MG63 (cell line): Measurements from ENCODE around the gene RIN3. TPM values are rescaled to one million over a fixed set of nuclear protein-coding genes. Genes with fewer than 3 reads are reported as not detected.
"Not testable (repeated sequence)": the region's sequence is repeated elsewhere in the genome, so short reads cannot be mapped to it uniquely, and the experiment has no call there.

Source experiments
- DNase-seq: peaks from one replicate; pipeline ENCODE4 v3.0.0-alpha.2; 2020
- H3K27me3 ChIP-seq: fragments of 250-450 bp; sonication (Bioruptor Pico); 2 replicates; pipeline ENCODE4 v1.5.1; 2020; ENCODE audit warnings: mild to moderate bottlenecking, moderate library complexity
- H3K36me3 ChIP-seq: fragments of 250-450 bp; sonication (Bioruptor Pico); 2 replicates; pipeline ENCODE4 v1.5.1; 2020; ENCODE audit warnings: mild to moderate bottlenecking, moderate library complexity
- H3K4me3 ChIP-seq: fragments of 250-450 bp; sonication (Bioruptor Pico); 2 replicates; pipeline ENCODE4 v1.5.1; 2020; ENCODE audit warnings: mild to moderate bottlenecking, moderate library complexity
- H3K9me3 ChIP-seq: fragments of 250-450 bp; sonication (Bioruptor Pico); 2 replicates; pipeline ENCODE4 v1.5.1; 2020; ENCODE audit warnings: mild to moderate bottlenecking, moderate library complexity
- total RNA-seq: library from RNA; depleted of rRNA; stranded (reverse); fragments of >200 nt; shearing (Covaris generic); gene quantifications from 2 replicates; pipeline ENCODE4 v1.2.3, GENCODE V29; 2014; ENCODE audit warnings: low replicate concordance

RIN3 gene
- total RNA-seq, 1 experiment from 2014 or later: 1.4 TPM

DNA sequence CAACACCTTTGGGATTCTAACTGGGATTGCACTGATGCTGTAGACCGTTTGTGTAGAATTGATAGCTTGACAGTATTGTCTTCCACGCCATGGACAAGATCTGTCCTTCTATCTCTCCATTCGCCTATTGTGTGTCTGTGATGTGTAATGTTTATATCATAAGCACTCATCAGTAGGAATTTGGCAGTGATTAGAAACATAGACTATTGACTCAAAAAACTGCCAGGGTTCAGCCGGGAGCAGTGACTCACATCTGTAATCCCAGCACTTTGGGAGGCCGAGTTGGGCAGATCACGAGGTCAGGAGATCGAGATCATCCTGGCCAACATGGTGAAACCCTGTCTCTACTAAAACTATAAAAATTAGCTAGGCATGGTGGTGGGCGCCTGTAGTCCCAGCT is 22.6 kb downstream of the RIN3 start:
- DNase-seq: peak; percentile 80
- not testable (repeated sequence) for H3K9me3 ChIP-seq, H3K36me3 ChIP-seq, H3K27me3 ChIP-seq, H3K4me3 ChIP-seq

DNA sequence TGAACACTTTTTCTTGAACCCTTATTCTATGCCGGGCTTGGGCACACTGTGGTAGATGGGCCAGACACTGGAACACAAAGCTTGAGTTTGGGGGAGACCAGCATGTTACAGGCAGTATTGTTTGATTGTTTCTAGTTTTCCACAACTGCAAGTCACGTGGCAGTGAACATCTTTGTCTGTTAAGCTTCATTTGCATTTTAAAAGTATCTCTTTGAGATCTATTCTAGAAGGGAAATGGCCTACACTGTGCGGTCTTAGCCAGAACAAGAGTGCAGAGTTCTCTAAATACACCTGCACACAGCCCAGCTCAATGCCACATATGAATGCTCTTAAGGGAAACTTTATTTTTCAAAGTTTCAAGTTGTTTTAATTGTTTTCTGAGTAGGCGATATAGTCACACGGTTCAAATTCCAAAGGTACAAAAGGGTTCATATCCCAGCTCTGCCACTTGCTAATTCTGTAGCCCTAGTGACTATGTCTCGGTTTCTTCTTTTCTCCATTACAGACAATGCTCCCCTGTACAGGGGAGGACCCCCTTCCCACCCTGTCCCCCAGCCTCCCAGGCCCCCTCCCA is 24.9 kb downstream of the RIN3 start:
- Histone ChIP-seq H3K27me3 (no peaks in the 10 kb centered on the region), H3K36me3 (no peaks in the 10 kb centered on the region), H3K9me3 (no peaks in the 10 kb centered on the region), H3K4me3 (no peak overlapping the region)
- DNase-seq: no peak

DNA sequence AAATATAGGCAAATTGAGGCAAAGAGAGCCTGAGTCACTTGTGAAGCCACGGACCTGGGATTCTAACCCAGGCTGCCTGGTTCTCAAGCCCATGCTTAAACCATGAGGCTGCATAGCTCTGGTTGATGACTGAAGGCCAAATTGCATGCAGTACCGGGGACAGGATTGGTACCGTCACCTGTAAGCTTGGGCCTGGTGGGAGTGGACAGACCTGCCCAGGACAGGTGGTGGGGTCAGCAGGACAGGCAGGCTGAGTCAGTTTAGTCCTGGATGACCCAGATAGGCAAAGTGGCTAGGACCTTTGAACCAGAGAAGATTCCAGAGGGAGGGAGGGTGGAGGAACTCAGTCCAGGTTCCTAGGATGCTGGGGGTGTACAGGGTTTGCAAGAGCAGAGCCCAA is 25.8 kb downstream of the RIN3 start:
- no peaks in the 10 kb centered on the region for H3K9me3 ChIP-seq
- H3K36me3 ChIP-seq: no peaks in the 10 kb centered on the region
- H3K4me3 ChIP-seq: no peak overlapping the region
- H3K27me3 ChIP-seq: no peaks in the 10 kb centered on the region
- DNase-seq: no peak

DNA sequence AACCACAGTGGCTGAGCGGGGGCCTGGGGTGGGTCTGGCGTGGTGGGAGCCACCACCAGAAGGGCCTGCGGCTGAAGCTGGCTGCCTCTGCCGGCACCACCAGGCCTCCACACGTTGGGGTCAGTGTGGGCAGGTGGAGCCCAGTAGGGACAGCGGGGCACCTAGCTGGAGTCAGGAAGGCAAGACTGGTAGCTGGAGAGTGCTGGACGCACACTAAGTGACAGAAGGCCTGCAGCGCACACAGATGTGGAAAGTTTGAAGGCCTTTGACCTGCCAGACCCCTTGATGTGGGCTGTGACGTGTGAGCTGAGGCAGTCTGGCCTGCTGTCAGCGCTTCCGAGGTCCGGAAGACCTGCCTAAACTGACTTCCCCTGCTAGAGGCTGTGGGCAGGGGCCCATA is 26.3 kb downstream of the RIN3 start:
- H3K27me3 ChIP-seq: no peaks in the 10 kb centered on the region
- H3K4me3 ChIP-seq: no peak overlapping the region
- H3K9me3 ChIP-seq: no peaks in the 10 kb centered on the region
- DNase-seq: no peak
- H3K36me3 ChIP-seq: no peaks in the 10 kb centered on the region

GRCh38 chr14:92540472-92541048 is 27.0 kb downstream of the RIN3 start:
- no peaks in the 10 kb centered on the region for H3K27me3 ChIP-seq
- no peak overlapping the region for H3K4me3 ChIP-seq
- DNase-seq: peak; percentile 94

GRCh38 chr14:92542766-92543554 is 29.4 kb downstream of the RIN3 start:
- H3K36me3 ChIP-seq: no peaks in the 10 kb centered on the region
- H3K4me3 ChIP-seq: no peak overlapping the region
- DNase-seq: no peak
- H3K9me3 ChIP-seq: no peaks in the 10 kb centered on the region
- H3K27me3 ChIP-seq: no peaks in the 10 kb centered on the region

More at GRCh38 chr14:92540472-92541048, 27.0 kb downstream of the RIN3 start:
- no peaks in the 10 kb centered on the region for H3K9me3 ChIP-seq
- H3K36me3 ChIP-seq: no peaks in the 10 kb centered on the region

DNA sequence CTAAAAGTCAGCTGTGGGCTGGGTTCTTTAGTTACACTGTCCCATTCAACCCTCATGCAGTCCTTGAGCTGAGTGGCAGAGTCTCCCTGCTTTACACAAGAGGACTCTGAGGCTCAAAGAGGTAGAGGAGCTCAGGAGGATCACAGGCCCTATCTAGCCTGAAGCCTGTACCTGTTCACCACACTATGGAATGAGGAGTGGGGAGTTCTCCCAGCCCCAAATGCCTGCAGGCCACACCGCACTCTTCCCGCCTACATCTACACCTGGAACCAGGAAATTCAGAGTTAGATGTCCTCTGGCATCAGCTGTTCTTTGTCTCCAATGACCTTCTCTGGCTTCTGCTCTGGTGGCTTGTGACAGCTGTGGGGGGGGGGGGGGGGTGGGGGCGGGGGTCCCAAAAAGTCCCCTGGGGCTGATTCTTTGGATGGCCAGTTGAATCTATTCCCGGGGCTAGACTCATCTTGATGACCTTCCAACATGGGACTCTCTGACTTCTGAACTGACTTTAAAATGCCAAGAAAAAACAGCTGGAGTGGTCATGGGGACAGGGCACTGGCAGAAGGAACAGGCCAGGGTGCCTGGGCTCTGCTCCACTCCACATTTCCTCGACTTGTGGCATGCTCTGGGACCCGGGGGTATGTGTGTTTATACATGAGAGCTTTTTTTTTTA is 30.6 kb downstream of the RIN3 start:
- Histone ChIP-seq H3K4me3 (no peak overlapping the region), H3K9me3 (no peaks in the 10 kb centered on the region), H3K36me3 (no peaks in the 10 kb centered on the region), H3K27me3 (no peaks in the 10 kb centered on the region)
- no peak for DNase-seq

GRCh38 chr14:92546347-92547053 is 32.9 kb downstream of the RIN3 start:
- Histone ChIP-seq H3K4me3 (no peak overlapping the region), H3K27me3 (no peaks in the 10 kb centered on the region), H3K36me3 (no peaks in the 10 kb centered on the region), H3K9me3 (no peaks in the 10 kb centered on the region)
- DNase-seq: peak; percentile 49

DNA sequence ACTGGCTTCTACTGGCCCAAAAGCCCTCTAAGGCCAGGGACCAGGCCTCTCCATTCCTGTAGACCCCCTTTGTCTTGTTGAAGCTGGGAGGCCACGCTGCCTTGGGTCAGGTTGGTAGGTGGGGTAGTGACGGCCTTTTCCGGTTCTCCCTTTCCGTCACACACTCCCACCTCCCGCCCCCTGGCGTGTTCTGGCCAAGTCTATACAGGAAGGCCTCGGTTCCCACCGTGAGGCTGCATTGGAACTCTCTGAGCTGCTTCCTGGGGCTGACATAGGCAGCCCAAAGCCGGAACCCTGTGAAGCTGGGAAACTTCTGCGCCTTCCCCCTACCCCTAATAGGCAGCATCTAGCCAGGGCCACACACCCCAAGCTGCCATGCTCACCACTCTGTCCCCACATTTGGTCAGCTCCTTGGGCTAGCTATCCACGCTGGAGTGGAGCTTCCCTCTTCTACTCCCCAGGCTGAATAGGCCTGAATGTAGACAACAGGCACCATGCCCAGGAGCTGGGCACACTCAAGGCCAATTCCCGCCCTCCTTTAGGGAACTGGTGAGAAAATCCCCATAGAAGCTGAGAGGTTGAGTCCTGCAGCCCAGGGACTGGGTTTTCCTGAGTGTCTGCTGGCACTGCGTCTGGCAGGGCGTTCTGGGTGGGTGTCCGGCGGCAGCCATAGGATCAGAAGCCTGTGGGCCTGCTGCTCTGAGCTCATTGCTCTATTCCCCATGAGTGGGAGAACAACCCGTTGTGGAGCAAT is 35.7 kb downstream of the RIN3 start:
- Histone ChIP-seq H3K4me3 (no peak overlapping the region), H3K9me3 (no peaks in the 10 kb centered on the region), H3K27me3 (no peaks in the 10 kb centered on the region), H3K36me3 (no peaks in the 10 kb centered on the region)
- DNase-seq: peak; percentile 20

DNA sequence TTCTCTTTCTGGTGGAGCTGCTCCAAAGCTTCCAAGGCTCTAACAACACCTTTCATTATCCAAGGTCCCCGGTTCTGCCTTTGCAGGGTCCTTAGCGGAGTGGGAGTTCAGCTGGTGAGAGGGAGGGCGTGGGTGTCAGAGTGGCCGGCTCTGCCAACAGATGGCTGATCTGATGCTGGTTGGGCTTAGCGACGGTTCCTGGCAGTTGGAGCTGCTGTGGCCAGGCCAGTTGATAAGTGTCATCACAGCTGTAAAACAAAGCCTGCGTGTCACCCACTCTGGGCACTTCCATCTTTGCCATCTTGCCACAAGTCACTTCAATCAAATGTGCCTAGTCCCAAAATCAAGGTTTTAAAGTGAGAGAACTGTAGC is 36.3 kb downstream of the RIN3 start:
- Histone ChIP-seq H3K27me3 (no peaks in the 10 kb centered on the region), H3K9me3 (no peaks in the 10 kb centered on the region), H3K36me3 (no peaks in the 10 kb centered on the region), H3K4me3 (no peak overlapping the region)
- DNase-seq: no peak

DNA sequence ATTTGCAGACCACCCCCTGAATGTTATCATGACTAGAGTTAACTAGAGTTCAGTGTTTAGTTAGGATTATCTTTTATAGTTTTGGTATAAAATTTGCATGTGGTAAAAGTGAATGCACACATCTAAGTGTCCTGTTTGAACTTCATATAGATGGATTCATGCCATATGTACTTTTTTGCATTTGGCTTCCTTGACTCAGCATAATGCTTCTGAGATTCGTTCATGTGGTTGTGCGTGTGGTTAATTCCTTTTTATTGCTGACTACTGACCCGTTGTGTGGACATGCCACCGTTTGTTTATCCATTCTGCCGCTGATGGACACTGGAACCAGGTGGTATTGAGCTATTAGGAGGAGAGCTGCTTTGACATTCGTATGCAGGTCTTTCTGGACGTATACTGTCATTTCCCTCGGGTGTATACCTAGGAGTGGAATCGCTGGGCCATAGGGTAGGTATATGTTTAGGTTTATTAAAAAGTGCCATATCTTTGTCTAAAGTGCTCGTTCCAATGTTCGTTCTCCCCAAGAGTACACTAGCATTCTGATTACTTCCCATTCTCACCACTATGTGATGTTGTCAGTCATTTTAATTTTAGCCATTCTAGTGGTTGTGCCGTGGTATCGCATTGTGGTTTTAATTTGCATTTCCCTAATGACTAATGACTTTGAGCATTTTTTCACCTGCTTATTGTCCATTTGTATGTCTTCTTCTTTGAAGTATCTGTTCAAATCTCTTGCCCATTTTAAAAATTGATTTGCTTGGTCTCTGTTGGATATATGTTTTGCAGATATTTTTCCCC is 37.7 kb downstream of the RIN3 start:
- Histone ChIP-seq H3K4me3 (no peak overlapping the region), H3K36me3 (no peaks in the 10 kb centered on the region), H3K9me3 (no peaks in the 10 kb centered on the region), H3K27me3 (no peaks in the 10 kb centered on the region)
- DNase-seq: no peak

DNA sequence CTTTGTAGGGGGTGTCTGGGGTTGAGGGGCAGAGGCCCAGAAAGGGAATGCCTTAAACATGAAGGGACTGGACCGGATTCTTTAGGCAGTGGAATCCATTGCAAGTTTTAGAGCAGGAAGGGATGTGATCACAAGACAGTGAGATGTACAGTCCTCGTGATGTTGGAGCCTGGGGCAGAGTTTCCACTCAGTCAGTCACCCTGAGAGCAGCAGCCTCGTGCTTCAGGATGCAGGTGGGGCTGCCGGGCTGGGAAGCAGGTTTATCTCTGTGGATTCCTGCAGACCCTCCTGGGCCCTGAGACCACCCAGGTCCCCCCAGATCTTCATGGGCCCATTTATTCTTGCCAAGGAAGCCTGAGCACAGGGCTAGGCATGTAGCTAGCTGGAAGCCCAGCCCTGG is 38.5 kb downstream of the RIN3 start:
- Histone ChIP-seq H3K27me3 (no peaks in the 10 kb centered on the region), H3K9me3 (no peaks in the 10 kb centered on the region)

GRCh38 chr14:92553438-92553837 is 39.9 kb downstream of the RIN3 start:
- H3K4me3 ChIP-seq: no peak overlapping the region
- no peak for DNase-seq
- no peaks in the 10 kb centered on the region for H3K9me3 ChIP-seq
- H3K27me3 ChIP-seq: no peaks in the 10 kb centered on the region
- peaks cover 3% of the 10 kb centered on the region; the same call in 1 of the 2 replicates for H3K36me3 ChIP-seq

More for the DNA sequence above, 38.5 kb downstream of the RIN3 start:
- Histone ChIP-seq H3K4me3 (no peak overlapping the region), H3K36me3 (peaks cover 3% of the 10 kb centered on the region; the same call in 1 of the 2 replicates)
- DNase-seq: no peak

DNA sequence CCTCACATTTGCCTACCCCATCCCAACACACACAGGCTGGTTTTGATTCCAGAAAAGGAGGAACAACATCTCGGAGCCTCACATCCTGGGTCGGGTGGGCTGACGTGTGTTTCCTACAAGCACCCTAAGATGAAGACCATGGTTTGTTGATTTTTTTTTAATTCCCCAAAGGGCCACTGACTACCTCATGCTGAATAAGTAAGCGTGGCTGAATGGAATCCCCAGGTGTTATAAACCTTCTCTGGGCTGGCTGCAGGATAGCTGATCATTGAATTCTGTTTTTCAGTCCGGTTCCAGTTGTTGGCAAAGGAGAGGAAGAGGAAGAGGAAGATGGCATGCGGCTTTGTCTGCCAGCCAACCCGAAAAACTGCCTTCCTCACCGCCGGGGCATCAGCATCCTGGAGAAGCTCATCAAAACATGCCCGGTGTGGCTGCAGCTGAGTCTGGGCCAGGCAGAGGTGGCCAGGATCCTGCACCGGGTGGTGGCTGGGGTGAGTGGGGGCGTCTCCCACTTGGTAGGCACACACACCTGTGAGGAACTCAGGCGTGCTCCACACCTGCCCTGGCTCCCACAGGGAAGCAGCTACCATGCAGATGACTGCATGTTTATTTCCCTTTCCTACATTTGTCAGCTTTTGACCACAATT is 42.0 kb downstream of the RIN3 start:
- no peak overlapping the region for H3K4me3 ChIP-seq
- H3K27me3 ChIP-seq: no peaks in the 10 kb centered on the region
- peaks cover 3% of the 10 kb centered on the region; the same call in 1 of the 2 replicates for H3K36me3 ChIP-seq
- no peak for DNase-seq
- H3K9me3 ChIP-seq: no peaks in the 10 kb centered on the region

DNA sequence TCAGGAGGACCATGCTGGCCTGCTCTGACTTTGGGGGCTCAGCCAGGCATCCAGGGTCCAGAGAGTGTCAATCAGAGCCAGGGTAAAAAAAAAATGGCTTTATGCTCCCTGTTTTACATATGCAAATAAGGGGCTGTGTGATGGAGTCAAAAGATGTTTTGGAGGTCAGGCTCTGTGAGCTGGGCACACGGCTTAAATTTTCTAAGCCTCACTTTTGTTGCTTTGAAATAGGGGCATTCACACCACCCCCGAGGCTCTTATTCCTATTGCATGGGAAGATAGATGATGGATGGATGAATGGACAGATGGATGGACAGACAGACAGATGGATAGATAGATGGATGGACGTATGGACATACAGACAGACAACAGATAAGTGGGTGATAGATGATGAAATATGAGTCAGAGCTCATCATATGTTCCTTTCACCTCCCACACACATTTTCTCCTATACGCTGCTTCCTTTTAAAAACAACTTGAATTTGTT is 42.7 kb downstream of the RIN3 start:
- no peak for DNase-seq
- Histone ChIP-seq H3K27me3 (no peaks in the 10 kb centered on the region), H3K9me3 (no peaks in the 10 kb centered on the region), H3K4me3 (no peak overlapping the region), H3K36me3 (peaks cover 3% of the 10 kb centered on the region; the same call in 1 of the 2 replicates)
